Lower lobe of right lung (tissue), 2 donors: Measurements from ENCODE around the gene TYR. TPM values are rescaled to one million over a fixed set of nuclear protein-coding genes. Genes with fewer than 3 reads are reported as not detected.
"Not testable (repeated sequence)": the region's sequence is repeated elsewhere in the genome, so short reads cannot be mapped to it uniquely, and the experiment has no call there.

ENCODE experiments used
- ATAC-seq, 2 donors: fragments of 200-7000 bp; cut with Tn5 transposase; one replicate each; pipeline ENCODE4 v1.9.1; 2020 to 2022; ENCODE audit warnings: mild to moderate bottlenecking in 2 of 2, moderate library complexity in 2 of 2
- DNase-seq: peaks from one replicate; pipeline ENCODE4 v3.0.0-alpha.2; 2020
- H3K27ac ChIP-seq: fragments of 200-600 bp; one replicate; pipeline ENCODE4 v1.8.0; 2022
- H3K27me3 ChIP-seq: fragments of 200-600 bp; one replicate; pipeline ENCODE4 v1.8.0; 2022; ENCODE audit warnings: low read depth
- H3K36me3 ChIP-seq: fragments of 200-600 bp; one replicate; pipeline ENCODE4 v1.8.0; 2022; ENCODE audit warnings: mild to moderate bottlenecking
- H3K4me1 ChIP-seq: fragments of 200-600 bp; one replicate; pipeline ENCODE4 v1.8.0; 2022
- H3K4me3 ChIP-seq: fragments of 200-600 bp; one replicate; pipeline ENCODE4 v1.8.0; 2022; ENCODE audit warnings: mild to moderate bottlenecking
- H3K9me3 ChIP-seq: fragments of 200-600 bp; one replicate; pipeline ENCODE4 v1.8.0; 2022
- intact Hi-C: fragments of 100-400 bp; cut with DNase I; formaldehyde crosslinking; loops from one replicate; pipeline ENCODE4 v1.11.0; 2022
- total RNA-seq: library from RNA; stranded (reverse); fragmentation: NEBNext Ultra II Directional; extraction: Animal tissue kit (Norgen Biotek cat#: 25700); gene quantifications from one replicate; pipeline ENCODE4 v1.2.1, GENCODE V29; 2021
- TF ChIP-seq, protein P1 (sequence below): fragments of 200-600 bp; IDR thresholded peaks from one replicate; pipeline ENCODE4 v1.8.0; 2022; ENCODE audit warnings: antibody characterized with exemption, mild to moderate bottlenecking
- donor health status: DM: no; HTN: yes; CAD: no; lungs with severe emphysema.

The TYR gene
- total RNA-seq, 1 donor from 2014 or later: not detected

DNA sequence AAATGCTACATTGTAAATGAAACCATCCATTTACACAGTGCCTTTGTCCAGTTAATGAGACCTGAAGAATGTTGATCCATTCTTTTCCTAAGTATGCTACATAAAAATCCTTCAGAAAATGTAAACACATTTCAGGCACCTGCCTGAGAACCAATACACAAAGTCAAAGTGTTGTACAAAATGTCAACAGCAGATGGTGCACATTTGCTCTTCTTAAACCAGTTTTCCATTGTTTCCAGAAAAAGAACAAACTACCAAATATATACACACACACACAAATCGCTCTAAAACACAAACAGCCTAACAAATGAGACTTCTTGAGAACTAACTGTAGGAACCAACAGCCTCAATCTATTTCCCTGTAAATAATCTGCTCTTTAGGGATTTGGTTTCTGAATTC is 156.0 kb downstream of the TYR start:
- H3K9me3 ChIP-seq, H3K27ac ChIP-seq, H3K36me3 ChIP-seq, intact Hi-C loops, ATAC-seq, H3K4me3 ChIP-seq, DNase-seq, H3K4me1 ChIP-seq, H3K27me3 ChIP-seq: not testable (repeated sequence)
- TF ChIP-seq, protein P1, sequence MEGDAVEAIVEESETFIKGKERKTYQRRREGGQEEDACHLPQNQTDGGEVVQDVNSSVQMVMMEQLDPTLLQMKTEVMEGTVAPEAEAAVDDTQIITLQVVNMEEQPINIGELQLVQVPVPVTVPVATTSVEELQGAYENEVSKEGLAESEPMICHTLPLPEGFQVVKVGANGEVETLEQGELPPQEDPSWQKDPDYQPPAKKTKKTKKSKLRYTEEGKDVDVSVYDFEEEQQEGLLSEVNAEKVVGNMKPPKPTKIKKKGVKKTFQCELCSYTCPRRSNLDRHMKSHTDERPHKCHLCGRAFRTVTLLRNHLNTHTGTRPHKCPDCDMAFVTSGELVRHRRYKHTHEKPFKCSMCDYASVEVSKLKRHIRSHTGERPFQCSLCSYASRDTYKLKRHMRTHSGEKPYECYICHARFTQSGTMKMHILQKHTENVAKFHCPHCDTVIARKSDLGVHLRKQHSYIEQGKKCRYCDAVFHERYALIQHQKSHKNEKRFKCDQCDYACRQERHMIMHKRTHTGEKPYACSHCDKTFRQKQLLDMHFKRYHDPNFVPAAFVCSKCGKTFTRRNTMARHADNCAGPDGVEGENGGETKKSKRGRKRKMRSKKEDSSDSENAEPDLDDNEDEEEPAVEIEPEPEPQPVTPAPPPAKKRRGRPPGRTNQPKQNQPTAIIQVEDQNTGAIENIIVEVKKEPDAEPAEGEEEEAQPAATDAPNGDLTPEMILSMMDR: peak; percentile 35

DNA sequence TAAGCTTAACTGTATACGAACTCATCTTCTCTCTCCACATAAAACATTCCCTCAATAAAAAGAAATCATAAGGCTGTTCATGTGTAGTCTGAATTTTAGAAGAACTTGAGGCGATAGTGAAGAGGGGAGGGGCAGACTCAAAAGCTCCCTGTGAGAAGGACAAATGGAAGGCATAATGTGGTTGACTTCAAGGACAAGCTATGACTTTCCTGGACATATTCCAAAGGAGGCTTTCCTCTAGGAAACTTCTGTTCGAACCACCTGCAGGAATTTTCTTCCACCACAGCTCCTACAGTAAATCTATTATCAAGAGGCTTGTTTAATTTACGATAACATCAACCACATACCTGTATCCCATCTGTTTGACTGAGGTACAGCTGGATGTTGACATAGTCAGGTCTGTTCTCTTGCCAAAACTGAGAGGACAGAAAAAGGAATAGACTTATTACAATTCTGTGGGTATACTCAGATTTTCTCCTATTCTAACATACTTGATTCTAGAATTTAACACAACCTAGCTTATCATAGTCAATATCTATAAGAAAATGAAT is 159.5 kb downstream of the TYR start:
- ATAC-seq, H3K27ac ChIP-seq, DNase-seq, H3K9me3 ChIP-seq, H3K27me3 ChIP-seq, intact Hi-C loops, H3K36me3 ChIP-seq, H3K4me1 ChIP-seq, H3K4me3 ChIP-seq: not testable (repeated sequence)

DNA sequence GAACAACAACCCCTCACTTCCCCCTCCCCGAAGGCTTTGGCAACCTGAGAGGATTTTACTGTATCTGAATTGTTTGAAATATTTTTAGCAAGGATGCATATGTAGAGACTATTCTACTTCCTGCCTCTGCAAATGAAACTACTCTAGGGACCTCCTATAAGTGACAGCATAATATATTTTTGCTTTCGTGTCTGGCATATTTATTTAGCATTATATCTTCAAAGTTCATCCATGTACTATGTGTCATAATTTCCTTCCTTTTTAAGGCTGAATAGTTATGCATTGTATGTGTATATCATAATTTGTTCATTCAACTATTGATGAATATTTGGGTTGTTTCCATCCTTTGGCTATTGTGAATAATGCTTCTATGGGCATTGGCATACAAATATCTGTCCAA is 160.4 kb downstream of the TYR start:
- H3K36me3 ChIP-seq, H3K27ac ChIP-seq, H3K27me3 ChIP-seq, DNase-seq, ATAC-seq, H3K4me3 ChIP-seq, intact Hi-C loops, H3K9me3 ChIP-seq, H3K4me1 ChIP-seq: not testable (repeated sequence)

DNA sequence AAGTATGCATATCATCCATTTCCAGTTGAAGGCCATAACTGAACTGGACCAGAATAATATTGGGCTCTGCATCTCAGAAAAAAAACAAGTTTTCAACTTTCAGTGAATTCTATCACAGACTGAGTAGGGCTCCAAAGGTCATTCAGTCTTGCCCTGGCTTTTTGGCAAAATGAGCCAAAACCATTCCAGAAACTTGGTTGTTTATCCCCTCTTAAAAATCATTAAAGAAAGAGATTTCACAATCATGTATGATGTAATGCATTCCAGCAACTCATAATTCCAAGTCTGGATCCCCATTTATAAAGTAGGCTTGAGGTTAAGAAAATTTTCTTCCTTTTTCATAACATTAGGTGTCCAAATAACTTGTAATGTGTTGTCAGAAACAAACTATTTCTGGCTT is 162.8 kb downstream of the TYR start:
- H3K9me3 ChIP-seq, H3K4me1 ChIP-seq, H3K27ac ChIP-seq, intact Hi-C loops, H3K4me3 ChIP-seq, H3K27me3 ChIP-seq, H3K36me3 ChIP-seq, DNase-seq: not testable (repeated sequence)
- peak in 1 of 2 donors; percentile 14 for ATAC-seq

DNA sequence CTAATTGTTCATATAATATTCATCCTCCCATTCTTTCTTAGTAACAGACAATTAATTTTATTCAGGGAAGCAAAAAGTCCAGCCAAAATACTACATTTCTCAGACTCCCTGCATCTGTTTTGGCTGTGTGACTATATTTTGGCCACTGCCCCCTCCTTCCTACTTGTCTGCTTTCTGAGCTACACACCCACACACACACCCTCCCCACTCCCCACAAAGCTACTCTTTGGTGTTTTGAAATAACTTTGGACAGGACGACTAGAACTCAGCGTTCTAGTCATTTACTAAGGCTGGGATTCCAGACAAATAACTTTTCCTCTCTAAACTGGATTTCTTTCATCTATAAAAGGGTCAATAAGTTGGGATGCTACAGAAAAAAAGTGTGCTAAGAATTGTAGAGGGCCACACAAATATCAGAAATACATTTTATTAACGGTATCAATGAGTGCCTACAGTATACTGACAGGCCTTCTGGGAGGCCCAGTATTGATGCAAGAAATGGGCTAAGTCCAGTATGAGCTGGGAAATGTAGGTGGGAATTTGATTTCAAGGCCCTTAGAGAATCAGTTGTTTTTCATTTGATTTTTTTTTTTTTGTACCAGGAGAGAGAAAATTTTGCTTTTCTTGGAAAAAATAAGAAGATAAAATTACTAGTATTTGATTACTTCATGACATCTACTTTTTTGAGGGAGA is 165.4 kb downstream of the TYR start:
- H3K4me3 ChIP-seq, H3K9me3 ChIP-seq, H3K27me3 ChIP-seq, DNase-seq, H3K36me3 ChIP-seq, intact Hi-C loops, H3K4me1 ChIP-seq: not testable (repeated sequence)
- H3K27ac ChIP-seq: peak overlapping the region; percentile 6
- peak; percentile 61 to 81 for ATAC-seq

Other genes starting within 250 kb of the TYR start
- 0.21 TPM for gene GRM5, start 111.9 kb upstream of the TYR start, total RNA-seq